HG02938 (cell line): ENCODE measurements around the gene ADAM21.
"Not testable (repeated sequence)": the region's sequence is repeated elsewhere in the genome, so short reads cannot be mapped to it uniquely, and the experiment has no call there.

Source experiments
- ATAC-seq: cut with Tn5 transposase; IDR thresholded peaks from one replicate; pipeline ENCODE4 v1.9.1; 2021; ENCODE audit warnings: mild to moderate bottlenecking, moderate library complexity; ENCODE audit not compliant: unreplicated experiment

The ADAM21 gene

GRCh38 chr14:70475459-70475858 lies 23.5 kb downstream of the ADAM21 start:
- ATAC-seq: not testable (repeated sequence)

- ATAC-seq: not testable (repeated sequence)
Observed at GRCh38 chr14:70477356-70478105, 25.6 kb downstream of the ADAM21 start.

DNA sequence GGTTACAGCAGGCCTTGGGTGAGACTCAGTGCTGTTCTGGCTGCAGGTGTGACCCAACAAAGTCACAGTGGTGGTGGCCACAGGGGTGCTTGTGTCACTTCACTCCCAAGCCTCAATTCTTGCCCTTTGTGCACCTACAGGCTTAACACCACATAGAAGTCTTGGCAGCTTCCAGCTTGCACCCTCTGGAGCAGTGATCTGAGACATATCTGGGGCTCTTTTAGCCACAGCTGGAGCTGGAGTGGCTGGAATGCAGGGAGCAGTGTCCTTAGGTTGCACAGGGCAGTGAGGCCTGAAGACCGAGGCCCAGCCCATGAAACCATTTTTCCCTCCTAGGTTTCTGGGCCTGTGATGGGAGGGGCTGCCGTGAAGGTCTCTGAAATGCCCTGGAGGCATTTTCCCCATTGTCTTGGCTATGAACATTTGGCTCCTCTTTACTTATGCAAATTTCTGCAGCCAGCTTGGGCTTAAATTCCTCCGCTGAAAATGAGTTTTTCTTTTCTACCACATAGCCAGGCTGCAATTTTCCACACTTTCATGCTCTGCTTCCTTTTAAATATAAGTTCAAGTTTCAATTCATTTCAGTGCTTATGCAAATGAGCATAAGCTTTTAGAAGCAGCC lies 37.7 kb downstream of the ADAM21 start:
- no peak for ATAC-seq

DNA sequence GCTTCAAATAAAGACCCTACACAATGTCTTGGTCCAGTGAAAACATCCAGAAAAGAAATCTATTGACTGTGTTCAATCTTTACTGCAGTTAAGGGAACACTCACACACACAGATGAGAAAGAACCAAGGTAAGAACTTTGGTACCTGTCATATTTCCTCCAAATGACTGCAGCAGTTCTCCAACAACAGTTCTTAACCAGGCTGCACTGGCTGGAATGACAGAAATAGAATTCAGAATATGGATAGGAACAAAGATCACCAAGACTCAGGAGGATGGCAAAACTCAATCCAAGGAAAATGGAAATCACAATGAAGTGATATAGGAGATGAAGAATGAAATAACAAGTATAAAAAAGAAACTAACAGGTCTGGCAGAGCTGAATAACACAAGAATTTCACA lies 46.2 kb downstream of the ADAM21 start:
- ATAC-seq: no peak
